ENCODE data around the gene PDE7B. TPM values are rescaled to one million over a fixed set of nuclear protein-coding genes. Genes with fewer than 3 reads are reported as not detected.

The PDE7B gene
- polyA plus RNA-seq, 1 donor (not counting 4 experiments of a cell fraction or from before 2014, with no cell fraction given) = 0.01 TPM

GRCh38 chr6:136118787-136119186, 267.3 kb downstream of the PDE7B start:
- no peak overlapping the region for H3K9ac ChIP-seq (ENCODE audit: control insufficient read depth, extremely low read depth, insufficient read depth, low read length)
- H4K20me1 ChIP-seq (ENCODE audit: control insufficient read depth, extremely low read depth, insufficient read depth, low read length) = no peaks in the 10 kb centered on the region
- no peaks in the 10 kb centered on the region for H3K9me1 ChIP-seq (ENCODE audit: control insufficient read depth, extremely low read depth, insufficient read depth, low read length)
- H3K4me1 ChIP-seq (ENCODE audit: control insufficient read depth, extremely low read depth, insufficient read depth, low read length) = peaks cover 16% of the 10 kb centered on the region
- H2AFZ ChIP-seq (ENCODE audit: control insufficient read depth, low read length) = no peak overlapping the region
- TF ChIP-seq CTCF (optimal IDR thresholded peaks at IDR 0.05 in 1 of 3, IDR thresholded peaks at IDR 0.05 in 1 of 3, conservative IDR thresholded peaks at IDR 0.05 in 1 of 3; ENCODE audit: extremely low read depth in 1 of 3, insufficient read depth in 2 of 3, low read length in 3 of 3) (no peak), EZH2 (IDR thresholded peaks at IDR 0.05; ENCODE audit: low read length) (no peak)
- FAIRE-seq (no peak), DNase-seq (ENCODE audit: low read depth, low spot score) (no peak)
- H3K27me3 ChIP-seq (ENCODE audit: control insufficient read depth, extremely low read depth, insufficient read depth, low read length) = no peaks in the 10 kb centered on the region
- dilution Hi-C loops (cut with MboI; ENCODE audit: extremely low pct_ligation_motif_present, low sequenced_read_pairs) = no loop called here
- H3K36me3 ChIP-seq (ENCODE audit: control insufficient read depth in 2 of 2, extremely low read depth in 1 of 2, insufficient read depth in 2 of 2, low read length in 2 of 2) = no peaks in the 10 kb centered on the region
- no peak overlapping the region for H3K27ac ChIP-seq (ENCODE audit: control insufficient read depth, insufficient read depth, low read length)
- H3K4me2 ChIP-seq (ENCODE audit: control insufficient read depth, extremely low read depth, insufficient read depth, low read depth, low read length) = no peak overlapping the region
- H3K4me3 ChIP-seq (ENCODE audit: control insufficient read depth in 2 of 3, extremely low read depth in 1 of 3, insufficient read depth in 2 of 3, low read depth in 1 of 3, low read length in 3 of 3) = no peak overlapping the region
- H3K79me2 ChIP-seq (ENCODE audit: control insufficient read depth, insufficient read depth, low read length) = no peaks in the 10 kb centered on the region
- H3K9me3 ChIP-seq (ENCODE audit: control insufficient read depth, low read depth, low read length) = no peaks in the 10 kb centered on the region

- Histone ChIP-seq H3K27ac (ENCODE audit: control insufficient read depth, insufficient read depth, low read length) (no peak overlapping the region), H3K79me2 (ENCODE audit: control insufficient read depth, insufficient read depth, low read length) (no peaks in the 10 kb centered on the region), H3K27me3 (ENCODE audit: control insufficient read depth, extremely low read depth, insufficient read depth, low read length) (no peaks in the 10 kb centered on the region), H3K9ac (ENCODE audit: control insufficient read depth, extremely low read depth, insufficient read depth, low read length) (no peak overlapping the region), H3K9me3 (ENCODE audit: control insufficient read depth, low read depth, low read length) (no peaks in the 10 kb centered on the region), H3K36me3 (ENCODE audit: control insufficient read depth in 2 of 2, extremely low read depth in 1 of 2, insufficient read depth in 2 of 2, low read length in 2 of 2) (no peaks in the 10 kb centered on the region), H4K20me1 (ENCODE audit: control insufficient read depth, extremely low read depth, insufficient read depth, low read length) (no peaks in the 10 kb centered on the region), H3K4me1 (ENCODE audit: control insufficient read depth, extremely low read depth, insufficient read depth, low read length) (peaks cover 7% of the 10 kb centered on the region), H3K4me3 (ENCODE audit: control insufficient read depth in 2 of 3, extremely low read depth in 1 of 3, insufficient read depth in 2 of 3, low read depth in 1 of 3, low read length in 3 of 3) (no peak overlapping the region), H3K4me2 (ENCODE audit: control insufficient read depth, extremely low read depth, insufficient read depth, low read depth, low read length) (peak overlapping the region; percentile 14), H3K9me1 (ENCODE audit: control insufficient read depth, extremely low read depth, insufficient read depth, low read length) (no peaks in the 10 kb centered on the region), H2AFZ (ENCODE audit: control insufficient read depth, low read length) (no peak overlapping the region)
- DNase-seq (ENCODE audit: low read depth, low spot score) = no peak
- FAIRE-seq = peak; percentile 68
- TF ChIP-seq CTCF (optimal IDR thresholded peaks at IDR 0.05 in 1 of 3, IDR thresholded peaks at IDR 0.05 in 1 of 3, conservative IDR thresholded peaks at IDR 0.05 in 1 of 3; ENCODE audit: extremely low read depth in 1 of 3, insufficient read depth in 2 of 3, low read length in 3 of 3) = no peak
- TF ChIP-seq EZH2 (IDR thresholded peaks at IDR 0.05; ENCODE audit: low read length) = no peak
- dilution Hi-C loops (cut with MboI; ENCODE audit: extremely low pct_ligation_motif_present, low sequenced_read_pairs) = no loop called here
Observed at GRCh38 chr6:136123468-136123867, 272.0 kb downstream of the PDE7B start.
